ENCODE data around the gene RFFL. TPM values are rescaled to one million over a fixed set of nuclear protein-coding genes. Genes with fewer than 3 reads are reported as not detected.

Gene RFFL
- total and polyA plus RNA-seq, 2 of the 4 experiments (the other 2 are of a cell fraction): 11.6 to 19.2 TPM

DNA sequence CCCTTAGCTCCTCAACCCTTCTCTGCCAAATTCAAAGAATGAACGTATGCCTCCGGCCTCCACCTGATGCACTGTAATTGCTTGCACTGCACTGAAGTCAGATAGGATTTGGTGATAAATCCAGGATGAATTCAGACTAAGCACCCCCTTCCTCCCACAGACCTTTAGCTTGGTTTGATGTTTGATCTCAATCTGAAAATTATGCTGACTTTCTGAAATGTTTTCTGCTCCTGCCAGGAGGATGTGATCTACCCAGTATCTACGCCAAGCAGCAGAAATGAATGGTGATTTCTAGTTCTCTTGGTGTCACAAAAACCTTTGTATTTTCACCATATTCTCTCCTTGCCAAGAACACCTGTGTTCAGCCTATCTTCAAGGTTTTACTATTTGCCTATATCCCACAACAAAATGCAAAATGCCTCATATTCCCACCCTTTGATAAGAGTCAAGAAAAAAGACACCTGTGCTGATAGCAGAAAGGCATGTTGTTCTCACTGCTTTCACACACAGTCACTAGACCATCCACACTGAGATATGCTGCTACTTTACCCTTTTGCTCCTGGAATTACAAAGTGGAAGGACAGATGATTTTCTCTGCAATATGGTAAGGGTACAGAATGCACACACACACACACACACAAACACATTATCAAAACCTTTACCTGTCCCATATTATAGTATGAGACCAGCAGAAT is 14.7 kb downstream of the RFFL start:
- Histone ChIP-seq H3K56ac (ENCODE audit: extremely low read depth, insufficient read depth, low read length) (no peak overlapping the region), H3K23ac (ENCODE audit: low read depth, low read length) (no peak overlapping the region), H2AFZ (replicated peaks; ENCODE audit: low read length, poor library complexity) (no peak overlapping the region), H3K14ac (replicated peaks; ENCODE audit: low read depth, low read length) (no peak overlapping the region), H3K4me2 (ENCODE audit: low read depth, low read length) (no peak overlapping the region), H2BK15ac (ENCODE audit: low read depth, low read length) (no peak overlapping the region), H4K20me1 (ENCODE audit: insufficient read depth, low read length) (peaks cover 24% of the 10 kb centered on the region; the same call in 1 of the 2 replicates), H3K18ac (ENCODE audit: low read depth, low read length) (no peak overlapping the region), H3K27me3 (ENCODE audit: control insufficient read depth, insufficient read depth, low read length) (no peaks in the 10 kb centered on the region), H3K4me3 (ENCODE audit: insufficient read depth, low read depth, low read length) (no peak overlapping the region), H3K36me3 (ENCODE audit: control insufficient read depth, insufficient read depth, low read length) (no peaks in the 10 kb centered on the region), H3K4me1 (ENCODE audit: control insufficient read depth, insufficient read depth, low read length) (peaks cover 6% of the 10 kb centered on the region; the same call in 1 of the 2 replicates), H4K91ac (ENCODE audit: insufficient read depth, low read depth, low read length) (no peak overlapping the region), H2AK5ac (ENCODE audit: low read depth, low read length) (no peak overlapping the region), H3K4ac (ENCODE audit: low read depth, low read length) (no peak overlapping the region), H2BK20ac (ENCODE audit: low read depth, low read length) (no peak overlapping the region), H2BK5ac (ENCODE audit: low read depth, low read length, poor library complexity, severe bottlenecking) (no peak overlapping the region), H3K9ac (ENCODE audit: low read depth, low read length) (no peak overlapping the region), H2AK9ac (replicated peaks; ENCODE audit: low read depth, low read length, poor library complexity) (no peak overlapping the region), H3K27ac (ENCODE audit: insufficient read depth, low read length) (no peak overlapping the region), H4K5ac (ENCODE audit: low read depth, low read length) (no peak overlapping the region), H2BK120ac (ENCODE audit: low read depth, low read length) (no peak overlapping the region), H3K9me3 (ENCODE audit: control insufficient read depth, insufficient read depth, low read length) (no peaks in the 10 kb centered on the region), H4K8ac (ENCODE audit: low read depth in 2 of 2, low read length in 2 of 2) (no peak overlapping the region), H3K9me1 (ENCODE audit: insufficient read depth, low read length) (peaks cover 3% of the 10 kb centered on the region), H3K79me1 (ENCODE audit: low read depth in 1 of 2, low read length in 2 of 2) (peaks cover 20 to 53% of the 10 kb centered on the region in 2 experiments)
- TF ChIP-seq FOS (IDR thresholded peaks at IDR 0.05; ENCODE audit: low read depth, low read length) (no peak), RAD21 (IDR thresholded peaks at IDR 0.05; ENCODE audit: low read length) (no peak), BHLHE40 (IDR thresholded peaks at IDR 0.05; ENCODE audit: low read depth, low read length) (no peak), MAZ (IDR thresholded peaks at IDR 0.05; ENCODE audit: borderline replicate concordance, low read depth, low read length) (no peak)
- ATAC-seq (ENCODE audit: low read depth) (no peak), DNase-seq (no peak)
- in situ Hi-C loops (cut with MboI; ENCODE audit: low sequenced_read_pairs) (no loop called here), intact Hi-C loops (cut with micrococcal nuclease) (no loop called here), dilution Hi-C loops (cut with HindIII; ENCODE audit: low sequenced_read_pairs, unreplicated experiment) (no loop called here)
- POLR2A ChIA-PET (ENCODE audit: unreplicated experiment): no interaction called here
- no CpG with 5 or more reads among the region's 3 CpGs for WGBS, 2 experiments (ENCODE audit: extremely low coverage in 2 of 2, insufficient read length in 1 of 2)
- CTCF ChIA-PET: no interaction called here
- no TSS peak for BruUV-seq (replicated peaks)
